IPS-18a (cell line): Measurements from ENCODE around the gene TGM5.

Experiments used
- H3K27ac ChIP-seq: one replicate; pipeline ENCODE4 v1.5.1; 2013; ENCODE audit warnings: low read length
- H3K27me3 ChIP-seq: one replicate; pipeline ENCODE4 v1.6.1; 2013; ENCODE audit warnings: mild to moderate bottlenecking, low read length; ENCODE audit not compliant: control insufficient read depth, insufficient read depth
- H3K36me3 ChIP-seq: one replicate; pipeline ENCODE4 v1.6.1; 2013; ENCODE audit warnings: low read depth, low read length; ENCODE audit not compliant: control insufficient read depth
- H3K4me1 ChIP-seq: one replicate; pipeline ENCODE4 v1.6.1; 2013; ENCODE audit warnings: low read depth, low read length; ENCODE audit not compliant: control insufficient read depth
- H3K4me3 ChIP-seq: one replicate; pipeline ENCODE4 v1.5.1; 2013; ENCODE audit warnings: low read length
- H3K9ac ChIP-seq: one replicate; pipeline ENCODE4 v1.6.1; 2013; ENCODE audit warnings: mild to moderate bottlenecking, low read length, moderate library complexity
- H3K9me3 ChIP-seq: one replicate; pipeline ENCODE4 v1.6.1; 2013; ENCODE audit warnings: low read depth, low read length; ENCODE audit not compliant: control insufficient read depth

Gene TGM5

DNA sequence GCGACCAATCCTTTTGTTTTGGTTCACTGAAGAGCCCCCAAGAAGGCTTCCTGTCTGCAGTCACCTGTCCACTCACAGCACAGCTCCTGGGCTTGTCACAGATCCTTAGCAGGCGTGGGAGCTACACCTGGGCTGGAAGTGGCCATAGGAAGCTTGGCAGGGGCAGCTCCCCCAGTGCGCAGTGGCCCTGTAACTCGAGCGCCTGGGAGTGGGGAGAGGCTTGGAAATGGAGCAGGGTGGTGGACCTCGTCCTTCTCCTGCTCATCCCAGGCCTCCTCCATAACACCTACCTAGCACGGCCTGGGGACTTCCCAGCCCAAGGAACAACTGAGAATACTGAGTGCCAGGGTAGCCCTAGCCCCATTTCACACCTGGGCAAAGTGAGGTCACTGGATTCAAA lies 19.3 kb upstream of the TGM5 start:
- Histone ChIP-seq H3K9me3 (no peaks in the 10 kb centered on the region), H3K4me1 (no peaks in the 10 kb centered on the region), H3K9ac (no peak overlapping the region), H3K27me3 (no peaks in the 10 kb centered on the region), H3K36me3 (no peaks in the 10 kb centered on the region), H3K27ac (no peak overlapping the region), H3K4me3 (no peak overlapping the region)

DNA sequence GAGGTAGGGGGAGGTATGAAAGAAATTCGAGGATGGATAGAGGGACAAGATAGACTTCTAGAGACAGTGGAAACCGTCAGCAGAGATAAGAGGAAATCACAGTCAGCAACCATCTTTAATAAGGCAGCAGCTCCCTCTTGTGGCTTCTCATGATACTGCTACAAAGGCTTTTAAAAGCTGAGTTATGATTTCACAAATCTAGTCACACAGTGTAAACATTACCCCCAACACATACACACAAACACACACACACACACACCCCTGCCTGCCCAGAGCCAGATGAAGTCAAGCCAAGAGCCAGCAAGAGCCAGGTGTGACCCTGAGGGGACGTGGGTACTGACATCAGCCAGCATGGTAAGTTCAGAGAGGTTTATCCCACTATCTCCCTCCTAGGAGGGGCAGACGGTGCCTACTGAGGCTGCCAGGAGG lies 18.9 kb upstream of the TGM5 start:
- Histone ChIP-seq H3K9me3 (no peaks in the 10 kb centered on the region), H3K4me1 (no peaks in the 10 kb centered on the region), H3K27me3 (no peaks in the 10 kb centered on the region), H3K4me3 (no peak overlapping the region), H3K27ac (no peak overlapping the region), H3K36me3 (no peaks in the 10 kb centered on the region), H3K9ac (no peak overlapping the region)

GRCh38 chr15:43283526-43283925 lies 16.8 kb upstream of the TGM5 start:
- Histone ChIP-seq H3K9me3 (no peaks in the 10 kb centered on the region), H3K36me3 (no peaks in the 10 kb centered on the region), H3K4me3 (no peak overlapping the region), H3K27me3 (no peaks in the 10 kb centered on the region), H3K9ac (no peak overlapping the region), H3K4me1 (no peaks in the 10 kb centered on the region), H3K27ac (no peak overlapping the region)

GRCh38 chr15:43281926-43282602 lies 15.3 kb upstream of the TGM5 start:
- H3K4me3 ChIP-seq, result no peak overlapping the region
- H3K9me3 ChIP-seq, result no peaks in the 10 kb centered on the region
- H3K27ac ChIP-seq, result no peak overlapping the region
- no peaks in the 10 kb centered on the region for H3K27me3 ChIP-seq
- no peak overlapping the region for H3K9ac ChIP-seq
- H3K36me3 ChIP-seq, result no peaks in the 10 kb centered on the region
- H3K4me1 ChIP-seq, result no peaks in the 10 kb centered on the region

DNA sequence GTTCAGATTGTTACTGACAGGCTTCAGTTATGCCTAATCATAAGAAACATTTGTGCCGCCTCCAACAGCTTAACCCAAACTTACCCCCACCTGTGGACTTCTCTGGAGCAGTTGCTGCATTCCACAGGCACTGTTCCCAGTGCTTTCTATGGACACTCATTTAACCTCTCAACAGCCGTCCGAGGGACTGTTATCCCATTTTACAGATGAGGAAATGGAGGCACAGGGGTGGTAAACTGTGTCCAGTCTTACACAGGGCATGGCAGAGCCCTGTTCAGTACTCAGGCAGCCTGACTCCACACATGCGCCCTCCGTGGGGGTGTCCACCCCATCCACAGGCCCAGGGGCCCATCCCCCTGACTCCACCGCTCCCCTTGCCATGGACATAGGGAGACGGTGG lies 14.3 kb upstream of the TGM5 start:
- Histone ChIP-seq H3K4me1 (no peaks in the 10 kb centered on the region), H3K9me3 (no peaks in the 10 kb centered on the region), H3K27me3 (no peaks in the 10 kb centered on the region), H3K4me3 (no peak overlapping the region), H3K9ac (no peak overlapping the region), H3K36me3 (no peaks in the 10 kb centered on the region), H3K27ac (no peak overlapping the region)

DNA sequence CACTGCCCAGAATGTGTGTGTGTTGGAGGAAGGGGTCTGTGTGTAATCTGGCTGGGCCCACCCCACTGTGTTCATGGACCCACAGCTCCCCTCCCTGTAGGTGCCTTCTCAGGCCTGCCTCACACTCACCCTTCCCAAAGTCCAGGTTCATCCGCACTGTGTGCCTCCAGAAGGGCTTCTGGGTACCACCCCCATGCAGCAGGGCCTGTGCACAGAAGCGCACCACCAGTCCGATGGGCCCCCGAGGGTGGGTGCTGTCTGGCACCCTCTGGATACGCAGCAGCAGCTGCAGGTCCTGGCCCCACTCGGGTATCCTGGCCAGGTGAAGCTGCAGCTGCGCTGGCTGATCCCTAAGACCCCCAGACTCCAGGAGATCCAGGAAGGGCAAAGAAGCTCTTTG lies 12.8 kb upstream of the TGM5 start:
- H3K9me3 ChIP-seq, result no peaks in the 10 kb centered on the region
- H3K9ac ChIP-seq, result no peak overlapping the region
- no peaks in the 10 kb centered on the region for H3K27me3 ChIP-seq
- no peak overlapping the region for H3K27ac ChIP-seq
- H3K4me1 ChIP-seq, result no peaks in the 10 kb centered on the region
- H3K36me3 ChIP-seq, result no peaks in the 10 kb centered on the region
- H3K4me3 ChIP-seq, result no peak overlapping the region

- H3K27me3 ChIP-seq, result no peaks in the 10 kb centered on the region
- no peaks in the 10 kb centered on the region for H3K36me3 ChIP-seq
- H3K4me3 ChIP-seq, result no peak overlapping the region
- H3K9me3 ChIP-seq, result no peaks in the 10 kb centered on the region
- no peak overlapping the region for H3K27ac ChIP-seq
- no peak overlapping the region for H3K9ac ChIP-seq
- no peaks in the 10 kb centered on the region for H3K4me1 ChIP-seq
Observed at GRCh38 chr15:43278869-43279268, 12.1 kb upstream of the TGM5 start.

- Histone ChIP-seq H3K27ac (no peak overlapping the region), H3K9ac (no peak overlapping the region), H3K9me3 (no peaks in the 10 kb centered on the region), H3K4me3 (no peak overlapping the region), H3K36me3 (no peaks in the 10 kb centered on the region), H3K4me1 (no peaks in the 10 kb centered on the region), H3K27me3 (no peaks in the 10 kb centered on the region)
Observed at GRCh38 chr15:43277901-43278300, 11.2 kb upstream of the TGM5 start.

DNA sequence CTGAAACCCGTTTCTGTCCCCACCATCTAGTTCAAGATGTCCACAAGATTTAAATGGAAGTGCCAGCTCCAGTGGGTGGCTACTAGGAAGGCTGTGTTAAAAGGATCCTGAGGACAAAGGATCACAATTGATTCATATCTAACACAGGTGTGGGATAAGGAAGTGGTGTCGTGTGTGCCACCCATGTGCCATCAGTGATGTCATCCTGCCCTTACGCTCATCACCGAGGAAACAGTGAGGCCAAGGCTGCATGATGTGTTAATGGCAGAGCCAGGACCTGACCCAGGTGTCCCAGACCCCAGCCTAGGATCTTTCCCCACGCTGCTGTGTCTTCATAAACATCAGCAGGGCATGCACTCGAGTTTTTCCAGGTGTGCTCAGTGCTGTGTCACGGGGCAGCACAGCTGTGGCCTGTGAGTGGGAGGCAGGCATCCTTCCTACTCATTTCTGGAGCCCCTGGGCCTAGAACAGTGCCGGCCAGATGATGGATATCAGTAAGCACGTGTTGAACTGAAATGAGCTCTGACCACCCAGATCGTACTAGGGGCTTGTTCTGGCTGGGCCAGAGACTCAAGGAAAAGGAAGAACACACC lies 10.6 kb upstream of the TGM5 start:
- H3K9ac ChIP-seq, result no peak overlapping the region
- no peaks in the 10 kb centered on the region for H3K9me3 ChIP-seq
- no peak overlapping the region for H3K4me3 ChIP-seq
- H3K4me1 ChIP-seq, result no peaks in the 10 kb centered on the region
- no peaks in the 10 kb centered on the region for H3K36me3 ChIP-seq
- no peak overlapping the region for H3K27ac ChIP-seq
- H3K27me3 ChIP-seq, result no peaks in the 10 kb centered on the region

GRCh38 chr15:43276563-43277200 lies 10.0 kb upstream of the TGM5 start:
- Histone ChIP-seq H3K9me3 (no peaks in the 10 kb centered on the region), H3K36me3 (no peaks in the 10 kb centered on the region), H3K27ac (no peak overlapping the region), H3K4me3 (no peak overlapping the region), H3K9ac (no peak overlapping the region), H3K4me1 (no peaks in the 10 kb centered on the region), H3K27me3 (no peaks in the 10 kb centered on the region)

DNA sequence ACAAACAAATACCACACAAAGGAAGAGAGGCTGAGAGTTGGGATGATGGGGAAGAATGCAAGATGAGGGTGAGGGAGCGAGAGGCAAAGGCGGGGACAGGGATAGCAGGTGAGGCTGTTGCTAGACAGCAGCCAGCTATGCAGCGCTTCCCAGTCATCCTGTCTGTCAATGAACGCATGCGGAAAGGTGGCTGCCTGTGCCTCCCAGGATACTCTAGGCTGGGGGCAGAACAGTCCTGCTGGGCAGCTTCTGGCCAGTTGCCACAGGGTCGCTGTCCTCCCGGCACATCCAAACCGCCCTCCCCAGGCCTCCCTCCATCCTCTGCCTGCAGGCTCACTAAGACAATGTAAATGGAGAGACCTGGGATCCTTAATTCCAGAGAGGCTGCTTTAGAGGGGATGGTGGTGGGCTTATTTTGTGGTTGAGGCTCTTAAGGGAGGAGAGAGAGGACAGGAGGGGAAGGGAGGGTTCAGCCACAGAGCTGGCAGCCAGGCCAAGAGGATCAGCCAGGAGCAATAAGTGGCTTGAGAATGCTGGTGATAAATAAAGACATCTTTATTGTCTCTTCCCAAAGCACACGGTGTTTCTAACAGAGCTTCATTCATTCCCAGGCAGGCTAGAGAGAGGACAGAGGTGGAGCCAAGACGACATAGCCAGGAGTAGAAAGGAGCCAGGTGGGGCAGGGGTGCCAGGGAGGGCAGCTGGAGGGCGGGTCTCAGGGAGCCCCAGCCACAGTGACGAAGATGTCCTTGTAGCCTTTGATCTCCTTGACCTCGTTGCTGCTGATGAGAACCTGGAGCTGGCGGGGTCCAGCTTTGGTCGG lies 9.2 kb upstream of the TGM5 start:
- H3K27me3 ChIP-seq, result no peaks in the 10 kb centered on the region
- H3K27ac ChIP-seq, result no peak overlapping the region
- no peak overlapping the region for H3K4me3 ChIP-seq
- H3K9ac ChIP-seq, result no peak overlapping the region
- H3K9me3 ChIP-seq, result no peaks in the 10 kb centered on the region
- H3K4me1 ChIP-seq, result no peaks in the 10 kb centered on the region
- H3K36me3 ChIP-seq, result no peaks in the 10 kb centered on the region
